GM18858 (cell line): Measurements from ENCODE around the gene ARRDC2.
"Not testable (repeated sequence)": the region's sequence is repeated elsewhere in the genome, so short reads cannot be mapped to it uniquely, and the experiment has no call there.

Source experiments
- ATAC-seq: cut with Tn5 transposase; IDR thresholded peaks from one replicate; pipeline ENCODE4 v1.9.1; 2021; ENCODE audit not compliant: unreplicated experiment

The ARRDC2 gene

GRCh38 chr19:18007917-18008673 is at the start of gene ARRDC2:
Gene ARRDC2 (plus strand): TSS chr19:18008170. CDS start chr19:18008311, 141 bp downstream.
- no peak for ATAC-seq

GRCh38 chr19:17963936-17964691 is 43.9 kb upstream of the ARRDC2 start:
- no peak for ATAC-seq

DNA sequence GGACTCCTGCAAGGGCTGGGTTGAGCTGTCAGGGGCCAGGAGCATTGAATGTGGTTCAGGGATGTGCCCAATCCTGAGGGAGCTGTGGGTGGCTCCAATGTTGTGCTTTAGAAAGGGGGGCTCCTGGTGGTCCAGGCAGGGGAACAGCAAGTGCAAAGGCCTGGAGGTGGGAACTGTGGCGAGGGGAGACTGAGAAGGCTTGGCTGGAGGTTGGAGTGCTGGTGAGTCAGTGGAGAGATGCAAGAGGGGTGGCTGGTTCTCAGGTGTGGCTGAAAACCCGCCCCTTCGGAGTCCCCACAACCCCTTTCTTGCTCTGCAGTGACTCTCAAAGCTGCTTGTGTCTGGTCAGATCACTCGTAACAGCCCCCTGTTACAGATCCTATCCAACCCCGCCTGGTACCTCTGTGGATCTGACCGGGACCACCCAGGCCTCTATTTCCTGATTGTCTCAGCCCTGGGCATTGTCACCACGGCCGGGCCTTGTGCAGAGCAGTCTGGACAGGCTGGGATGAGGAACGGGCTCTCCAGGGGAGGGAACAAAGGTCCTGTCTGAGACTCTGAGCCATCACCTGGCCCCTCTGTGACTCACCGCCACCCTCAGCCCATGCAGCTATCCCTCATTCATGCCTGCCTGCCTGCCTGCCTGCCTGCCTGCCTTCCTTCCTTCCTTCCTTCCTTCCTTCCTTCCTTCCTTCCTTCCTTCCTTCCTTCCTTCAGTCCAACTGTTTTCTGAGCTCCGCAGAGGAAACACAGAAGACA is 42.4 kb upstream of the ARRDC2 start:
- ATAC-seq = no peak

GRCh38 chr19:17966129-17966483 is 41.9 kb upstream of the ARRDC2 start:
- ATAC-seq = no peak

GRCh38 chr19:17966550-17967256 is 41.3 kb upstream of the ARRDC2 start, which contains the start of gene KCNN1:
Gene KCNN1 (plus strand): TSS chr19:17967107. CDS start chr19:17973889, 6,782 bp downstream.
- ATAC-seq = no peak

- no peak for ATAC-seq
These were observed 40.5 kb upstream of the ARRDC2 start for GRCh38 chr19:17967257-17968051.

DNA sequence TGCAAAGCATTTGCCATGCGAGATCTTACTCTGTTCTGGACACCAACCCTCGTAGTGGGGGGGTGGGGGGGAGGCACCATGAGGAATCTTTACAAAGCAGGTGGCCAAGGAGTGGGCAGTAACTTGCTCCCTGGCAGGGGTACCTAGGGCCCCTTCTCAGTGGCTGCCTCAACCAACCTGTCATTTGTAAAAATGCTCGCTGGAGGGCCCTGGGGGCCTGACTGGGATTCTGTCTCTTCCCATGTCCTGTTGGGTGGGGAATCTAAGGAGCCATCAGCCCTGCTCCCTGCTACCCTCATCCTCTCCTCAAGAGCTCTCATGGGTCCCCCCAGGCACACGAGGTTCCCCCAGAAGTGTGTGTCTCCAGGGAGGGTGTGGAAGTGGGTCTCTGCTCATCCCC is 39.6 kb upstream of the ARRDC2 start:
- no peak for ATAC-seq

DNA sequence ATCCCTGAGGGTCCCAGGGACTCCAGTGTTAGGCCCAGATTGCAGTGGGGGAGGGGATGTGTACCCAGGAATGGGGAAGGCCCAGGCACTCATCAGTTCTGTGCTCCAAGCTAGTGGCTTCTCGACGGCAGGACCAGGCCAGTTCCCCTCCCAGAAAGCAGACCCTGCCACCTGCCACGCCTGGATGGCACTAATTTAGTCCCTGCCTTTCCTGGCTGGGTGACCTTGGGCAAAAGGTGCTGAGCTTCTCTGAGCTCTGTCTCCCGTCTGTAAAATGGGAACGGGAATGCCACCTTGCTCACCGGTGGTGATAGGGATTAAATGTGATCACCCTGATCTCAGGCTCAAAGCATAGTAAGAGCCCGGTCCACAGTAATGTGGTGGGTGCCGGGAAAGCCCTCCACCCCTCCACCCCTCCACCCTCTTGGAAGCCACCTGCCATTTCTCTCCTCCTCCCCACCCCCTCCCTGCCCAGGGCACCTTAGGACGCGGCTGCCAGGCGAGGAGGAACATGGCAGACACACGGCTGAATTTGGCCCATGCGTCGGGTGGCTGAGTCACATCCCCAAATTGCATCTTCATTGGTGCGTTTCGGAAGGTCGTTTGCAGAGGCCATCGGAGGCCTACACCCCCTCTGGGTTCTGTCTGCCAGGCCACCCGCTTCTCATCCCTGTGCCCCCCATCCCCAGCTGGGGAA is 38.7 kb upstream of the ARRDC2 start:
- no peak for ATAC-seq

DNA sequence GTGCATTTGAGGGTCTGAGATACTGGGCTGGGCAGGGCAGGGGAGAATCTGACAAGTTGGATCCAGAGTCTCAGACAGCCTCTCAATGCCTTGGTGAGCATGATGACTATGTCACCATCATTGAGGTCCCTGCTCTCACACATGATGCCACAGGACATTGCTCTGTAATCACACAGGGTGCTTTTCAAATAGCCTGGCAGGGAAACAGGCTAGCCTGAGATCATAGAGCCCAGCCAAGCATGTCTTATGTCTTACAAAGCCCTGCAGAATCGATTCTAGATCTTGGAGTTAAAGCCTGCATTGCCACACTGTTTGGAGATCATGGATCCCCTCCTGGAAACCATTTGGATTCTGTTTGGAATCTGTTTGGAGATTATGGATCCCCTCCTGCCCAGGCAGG is 35.7 kb upstream of the ARRDC2 start:
- ATAC-seq = no peak

DNA sequence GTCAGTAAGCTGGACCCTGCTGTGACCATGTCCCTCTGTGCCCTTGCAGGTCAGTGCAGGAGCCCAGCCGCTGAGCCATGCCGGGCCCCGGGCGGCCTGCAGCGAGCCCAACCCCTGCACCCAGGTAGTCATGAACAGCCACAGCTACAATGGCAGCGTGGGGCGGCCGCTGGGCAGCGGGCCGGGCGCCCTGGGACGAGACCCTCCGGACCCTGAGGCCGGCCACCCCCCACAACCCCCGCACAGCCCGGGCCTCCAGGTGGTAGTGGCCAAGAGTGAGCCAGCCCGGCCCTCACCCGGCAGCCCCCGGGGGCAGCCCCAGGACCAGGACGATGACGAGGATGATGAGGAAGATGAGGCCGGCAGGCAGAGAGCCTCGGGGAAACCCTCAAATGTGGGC is 34.2 kb upstream of the ARRDC2 start:
- ATAC-seq = no peak

DNA sequence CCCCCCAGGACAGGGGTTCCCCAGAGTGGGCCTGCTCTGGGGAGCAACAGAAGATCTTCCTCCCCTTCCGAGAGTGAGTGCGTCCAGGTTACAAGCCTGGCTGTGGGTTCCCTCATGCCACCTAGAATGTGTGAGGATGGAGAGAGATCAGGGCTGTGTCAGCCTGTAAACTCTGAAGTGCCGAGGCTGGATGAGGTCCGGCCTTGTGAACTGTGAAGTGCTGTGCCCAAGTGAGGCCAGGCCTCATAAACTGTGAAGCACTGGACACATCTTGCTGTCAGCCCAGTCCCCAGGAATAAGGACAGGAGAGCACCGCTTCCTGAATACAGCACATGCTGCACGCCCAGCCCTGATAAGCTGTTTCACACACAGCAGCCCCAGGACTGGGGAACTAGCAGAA is 33.4 kb upstream of the ARRDC2 start:
- no peak for ATAC-seq

GRCh38 chr19:17975032-17975431 is 32.9 kb upstream of the ARRDC2 start:
- ATAC-seq = no peak

DNA sequence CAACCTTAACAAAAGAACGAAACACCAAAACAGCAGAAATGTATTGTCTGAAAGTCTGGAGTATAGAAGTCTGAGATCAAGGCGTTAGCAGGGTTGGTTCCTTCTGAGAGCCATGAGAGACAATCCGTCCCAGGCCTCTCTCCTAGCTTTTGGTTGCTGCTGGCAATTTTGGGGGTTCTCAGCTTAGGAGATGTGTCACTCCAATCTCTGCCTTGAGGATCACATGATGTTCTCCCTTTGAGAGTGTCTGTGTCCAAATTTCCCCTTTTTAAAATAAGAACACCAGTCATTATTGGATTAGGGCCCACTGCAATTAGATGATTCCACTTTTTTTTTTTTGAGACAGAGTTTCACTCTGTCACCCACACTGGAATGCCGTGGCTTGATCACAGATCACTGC is 30.9 kb upstream of the ARRDC2 start:
- ATAC-seq = no peak

DNA sequence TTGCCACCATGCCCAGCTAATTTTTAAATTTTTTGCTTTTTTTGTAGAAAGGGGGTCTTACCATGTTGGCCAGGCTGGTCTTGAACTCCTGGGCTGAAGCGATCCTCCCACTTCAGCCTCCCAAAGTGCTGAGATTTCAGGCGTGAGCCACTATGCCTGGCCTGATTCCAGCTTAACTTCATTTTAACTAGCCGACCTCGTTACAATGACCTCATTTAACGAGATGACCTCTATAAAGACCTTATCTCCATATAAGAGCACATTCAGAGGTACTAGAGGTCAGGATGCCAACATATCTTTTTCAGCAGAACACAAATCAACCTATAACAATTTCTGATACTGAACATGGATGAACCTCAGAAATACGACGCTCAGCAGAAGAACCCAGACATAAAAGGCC is 30.5 kb upstream of the ARRDC2 start:
- ATAC-seq = no peak

DNA sequence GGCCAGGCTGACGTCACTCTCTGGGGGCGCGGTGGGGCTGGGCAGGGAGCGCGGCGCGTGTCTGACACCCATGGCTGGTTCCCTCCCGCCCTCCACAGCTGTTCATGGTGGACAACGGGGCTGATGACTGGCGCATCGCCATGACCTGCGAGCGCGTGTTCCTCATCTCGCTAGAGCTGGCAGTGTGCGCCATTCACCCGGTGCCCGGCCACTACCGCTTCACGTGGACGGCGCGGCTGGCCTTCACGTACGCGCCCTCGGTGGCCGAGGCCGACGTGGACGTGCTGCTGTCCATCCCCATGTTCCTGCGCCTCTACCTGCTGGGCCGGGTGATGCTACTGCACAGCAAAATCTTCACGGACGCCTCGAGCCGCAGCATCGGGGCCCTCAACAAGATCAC is 26.4 kb upstream of the ARRDC2 start:
- ATAC-seq = no peak

GRCh38 chr19:17982430-17982829 is 25.5 kb upstream of the ARRDC2 start:
- ATAC-seq = no peak

GRCh38 chr19:17985037-17985818 is 22.7 kb upstream of the ARRDC2 start:
- no peak for ATAC-seq

DNA sequence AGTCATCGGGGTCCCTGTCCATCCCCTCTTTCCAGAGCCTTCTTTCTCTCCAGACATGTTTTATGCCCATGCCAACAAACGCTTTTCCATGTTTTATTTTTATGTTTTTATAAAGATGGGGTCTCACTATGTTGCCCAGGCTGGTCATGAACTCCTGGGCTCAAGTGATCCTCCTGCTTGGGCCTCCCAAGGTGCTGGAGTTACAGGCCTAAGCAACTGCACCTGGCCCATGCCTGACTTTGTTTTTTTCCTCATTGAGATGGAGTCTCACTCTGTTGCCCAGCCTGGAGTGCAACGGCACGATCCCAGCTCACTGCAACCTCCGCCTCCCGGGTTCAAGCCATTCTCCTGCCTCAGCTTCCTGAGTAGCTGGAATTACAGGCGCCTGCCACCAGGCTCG is 21.4 kb upstream of the ARRDC2 start:
- ATAC-seq = not testable (repeated sequence)

- no peak for ATAC-seq
These were observed 19.8 kb upstream of the ARRDC2 start for GRCh38 chr19:17988161-17988560.
